ENCODE data around the gene RGS13. TPM values are rescaled to one million over a fixed set of nuclear protein-coding genes. Genes with fewer than 3 reads are reported as not detected.

Gene RGS13
- total and polyA plus RNA-seq, 2 donors (not counting 1 experiment from before 2014, with no cell fraction given), result 0.22 to 0.59 TPM

DNA sequence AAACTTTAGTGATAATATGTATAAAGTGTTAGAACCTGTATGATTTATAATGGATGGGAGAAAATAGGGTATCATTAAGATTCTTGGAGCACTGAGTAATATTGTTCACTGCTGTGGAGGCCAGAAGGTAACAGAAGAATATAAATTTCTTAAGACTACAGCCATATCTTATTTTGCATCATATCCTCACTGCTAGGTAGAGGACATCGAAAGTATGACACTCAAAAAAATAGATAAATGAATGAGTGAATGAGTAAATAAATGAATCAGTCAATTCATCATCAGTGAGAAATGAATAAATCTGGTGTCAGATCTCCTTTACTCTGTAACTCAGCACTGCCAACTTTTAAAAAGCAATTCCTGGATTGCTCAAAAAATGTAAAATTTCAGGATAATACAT lies 33.2 kb downstream of the RGS13 start:
- no peaks in the 10 kb centered on the region for H3K79me2 ChIP-seq (ENCODE audit: control insufficient read depth, insufficient read depth, low read length)
- H3K4me3 Mint-ChIP-seq, result no peak overlapping the region
- ChIA-PET CTCF (no interaction called here), POLR2A (no interaction called here)
- H4K20me1 ChIP-seq (ENCODE audit: control insufficient read depth, insufficient read depth, low read length, poor library complexity, severe bottlenecking), result no peaks in the 10 kb centered on the region
- H3K27me3 Mint-ChIP-seq, result peaks cover 4% of the 10 kb centered on the region
- no peaks in the 10 kb centered on the region for H3K4me1 Mint-ChIP-seq
- H2AFZ ChIP-seq (ENCODE audit: insufficient read depth, low read depth, low read length, poor library complexity, severe bottlenecking), result no peak overlapping the region
- H3K4me1 ChIP-seq (ENCODE audit: control insufficient read depth in 2 of 2, insufficient read depth in 2 of 2, low read length in 2 of 2), result no peaks in the 10 kb centered on the region
- no CpG with 5 or more reads among the region's 1 CpG for WGBS (ENCODE audit: insufficient coverage)
- H3K9me3 ChIP-seq (ENCODE audit: control extremely low read depth in 1 of 3, control insufficient read depth in 2 of 3, insufficient read depth in 1 of 3, low read length in 2 of 3), result peaks cover 0 to 6% (median 0%) of the 10 kb centered on the region in 3 donors
- no peak overlapping the region for H3K4me2 ChIP-seq (replicated peaks; ENCODE audit: low read depth, low read length, poor library complexity, severe bottlenecking)
- TF ChIP-seq, protein P1, sequence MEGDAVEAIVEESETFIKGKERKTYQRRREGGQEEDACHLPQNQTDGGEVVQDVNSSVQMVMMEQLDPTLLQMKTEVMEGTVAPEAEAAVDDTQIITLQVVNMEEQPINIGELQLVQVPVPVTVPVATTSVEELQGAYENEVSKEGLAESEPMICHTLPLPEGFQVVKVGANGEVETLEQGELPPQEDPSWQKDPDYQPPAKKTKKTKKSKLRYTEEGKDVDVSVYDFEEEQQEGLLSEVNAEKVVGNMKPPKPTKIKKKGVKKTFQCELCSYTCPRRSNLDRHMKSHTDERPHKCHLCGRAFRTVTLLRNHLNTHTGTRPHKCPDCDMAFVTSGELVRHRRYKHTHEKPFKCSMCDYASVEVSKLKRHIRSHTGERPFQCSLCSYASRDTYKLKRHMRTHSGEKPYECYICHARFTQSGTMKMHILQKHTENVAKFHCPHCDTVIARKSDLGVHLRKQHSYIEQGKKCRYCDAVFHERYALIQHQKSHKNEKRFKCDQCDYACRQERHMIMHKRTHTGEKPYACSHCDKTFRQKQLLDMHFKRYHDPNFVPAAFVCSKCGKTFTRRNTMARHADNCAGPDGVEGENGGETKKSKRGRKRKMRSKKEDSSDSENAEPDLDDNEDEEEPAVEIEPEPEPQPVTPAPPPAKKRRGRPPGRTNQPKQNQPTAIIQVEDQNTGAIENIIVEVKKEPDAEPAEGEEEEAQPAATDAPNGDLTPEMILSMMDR (IDR thresholded peaks at IDR 0.05), result no peak
- no peak for TF ChIP-seq EZH2 (IDR thresholded peaks at IDR 0.05; ENCODE audit: borderline replicate concordance, insufficient read depth, low read depth, low read length, poor library complexity, severe bottlenecking)
- no peak overlapping the region for H3K9ac ChIP-seq (ENCODE audit: low read length)
- DNase-seq (no peak), ATAC-seq (ENCODE audit: low read depth) (no peak)
- H3K27ac Mint-ChIP-seq, result no peak overlapping the region
- H3K27ac ChIP-seq (ENCODE audit: low read length in 2 of 2), result no peak overlapping the region
- intact Hi-C loops (cut with micrococcal nuclease), result no loop called here
- no peaks in the 10 kb centered on the region for H3K9me3 Mint-ChIP-seq (ENCODE audit: insufficient read depth)
- no peak overlapping the region for H3K4me3 ChIP-seq (ENCODE audit: control extremely low read depth in 1 of 5, extremely low read depth in 1 of 5, insufficient read depth in 1 of 5, low read depth in 2 of 5, low read length in 4 of 5)
- H3K36me3 ChIP-seq (replicated peaks in 1 of 2; ENCODE audit: control extremely low read depth in 1 of 2, control insufficient read depth in 1 of 2, extremely low read depth in 1 of 2, insufficient read depth in 2 of 2, low read length in 1 of 2), result no peaks in the 10 kb centered on the region
- peaks cover 0 to 5% (median 2%) of the 10 kb centered on the region in 4 experiments for H3K27me3 ChIP-seq (replicated peaks in 1 of 4; ENCODE audit: control extremely low read depth in 1 of 4, control insufficient read depth in 3 of 4, insufficient read depth in 4 of 4, low read length in 3 of 4)

DNA sequence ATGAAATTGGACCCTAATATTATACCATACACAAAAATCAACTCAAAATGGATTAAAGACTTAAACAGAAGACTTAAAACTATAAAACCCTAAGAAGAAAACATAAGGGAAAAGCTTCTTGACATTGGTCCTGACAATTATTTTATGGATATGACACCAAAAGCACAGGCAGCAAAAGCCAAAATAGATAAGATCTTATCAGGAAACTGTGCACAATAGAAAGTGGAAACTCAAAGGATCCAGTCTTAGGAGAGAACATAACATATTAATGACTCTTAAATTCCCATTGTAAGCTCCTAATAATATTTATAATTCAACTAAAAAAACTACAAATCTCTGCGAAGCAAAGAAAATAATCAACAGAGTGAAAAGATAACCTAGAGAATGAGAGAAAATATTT lies 39.8 kb downstream of the RGS13 start:
- WGBS (ENCODE audit: insufficient coverage), result no CpG with 5 or more reads among the region's 1 CpG
- Histone ChIP-seq H3K36me3 (replicated peaks in 1 of 2; ENCODE audit: control extremely low read depth in 1 of 2, control insufficient read depth in 1 of 2, extremely low read depth in 1 of 2, insufficient read depth in 2 of 2, low read length in 1 of 2) (no peaks in the 10 kb centered on the region), H3K9me3 (ENCODE audit: control extremely low read depth in 1 of 3, control insufficient read depth in 2 of 3, insufficient read depth in 1 of 3, low read length in 2 of 3) (no peaks in the 10 kb centered on the region), H3K4me2 (replicated peaks; ENCODE audit: low read depth, low read length, poor library complexity, severe bottlenecking) (no peak overlapping the region), H3K9ac (ENCODE audit: low read length) (no peak overlapping the region), H3K27ac (ENCODE audit: low read length in 2 of 2) (no peak overlapping the region), H2AFZ (ENCODE audit: insufficient read depth, low read depth, low read length, poor library complexity, severe bottlenecking) (no peak overlapping the region), H3K4me1 (ENCODE audit: control insufficient read depth in 2 of 2, insufficient read depth in 2 of 2, low read length in 2 of 2) (no peaks in the 10 kb centered on the region), H3K4me3 (ENCODE audit: control extremely low read depth in 1 of 5, extremely low read depth in 1 of 5, insufficient read depth in 1 of 5, low read depth in 2 of 5, low read length in 4 of 5) (no peak overlapping the region), H3K79me2 (ENCODE audit: control insufficient read depth, insufficient read depth, low read length) (no peaks in the 10 kb centered on the region), H3K27me3 (replicated peaks in 1 of 4; ENCODE audit: control extremely low read depth in 1 of 4, control insufficient read depth in 3 of 4, insufficient read depth in 4 of 4, low read length in 3 of 4) (peaks cover 0 to 9% (median 2%) of the 10 kb centered on the region in 4 experiments), H4K20me1 (ENCODE audit: control insufficient read depth, insufficient read depth, low read length, poor library complexity, severe bottlenecking) (no peaks in the 10 kb centered on the region)
- no peak overlapping the region for H3K27ac Mint-ChIP-seq
- TF ChIP-seq EZH2 (IDR thresholded peaks at IDR 0.05; ENCODE audit: borderline replicate concordance, insufficient read depth, low read depth, low read length, poor library complexity, severe bottlenecking), result no peak
- TF ChIP-seq, protein P1 (IDR thresholded peaks at IDR 0.05), result no peak
- ChIA-PET POLR2A (no interaction called here), CTCF (no interaction called here)
- H3K9me3 Mint-ChIP-seq (ENCODE audit: insufficient read depth), result no peaks in the 10 kb centered on the region
- no peak for ATAC-seq (ENCODE audit: low read depth)
- DNase-seq, result no peak
- no peaks in the 10 kb centered on the region for H3K4me1 Mint-ChIP-seq
- no peak overlapping the region for H3K4me3 Mint-ChIP-seq
- intact Hi-C loops (cut with micrococcal nuclease), result no loop called here
- H3K27me3 Mint-ChIP-seq, result no peaks in the 10 kb centered on the region

Measured in B cell (primary cell).